Liver (tissue), 9 donors: ENCODE results near the gene ANGPTL7. TPM values are rescaled to one million over a fixed set of nuclear protein-coding genes. Genes with fewer than 3 reads are reported as not detected.

Source experiments
- DNase-seq: peaks from one replicate; pipeline ENCODE4 v3.0.0-alpha.2; 2017; ENCODE audit warnings: low spot score
- H3K27ac ChIP-seq, 2 donors: one replicate each; pipeline ENCODE4 v1.7.0; 2013; ENCODE audit warnings: inconsistent platforms in 2 of 2, low read length in 2 of 2, control low read depth in 1 of 2, low read depth in 1 of 2, mild to moderate bottlenecking in 1 of 2
- H3K27me3 ChIP-seq, 4 donors: one replicate each; pipeline versions ENCODE4 v1.6.1 to v1.7.0; 2013; ENCODE audit warnings: low read length in 3 of 4, inconsistent platforms in 1 of 4, mild to moderate bottlenecking in 1 of 4, moderate library complexity in 1 of 4; ENCODE audit not compliant: control insufficient read depth in 4 of 4, insufficient read depth in 4 of 4
- H3K36me3 ChIP-seq, 4 donors: one replicate each; pipeline versions ENCODE4 v1.6.1 to v1.7.0; 2013; ENCODE audit warnings: low read length in 3 of 4, mild to moderate bottlenecking in 3 of 4, low read depth in 1 of 4, moderate library complexity in 1 of 4; ENCODE audit not compliant: control insufficient read depth in 4 of 4, insufficient read depth in 3 of 4
- H3K4me1 ChIP-seq, 4 donors: one replicate each; pipeline versions ENCODE4 v1.6.1 to v1.7.0; 2013; ENCODE audit warnings: low read length in 3 of 4, mild to moderate bottlenecking in 3 of 4, moderate library complexity in 1 of 4; ENCODE audit not compliant: control insufficient read depth in 4 of 4, insufficient read depth in 4 of 4
- H3K4me3 ChIP-seq, 3 donors: one replicate each; pipeline versions ENCODE4 v1.6.1 to v1.7.0; 2013; ENCODE audit warnings: low read length in 3 of 3, control low read depth in 1 of 3, low read depth in 1 of 3, mild to moderate bottlenecking in 1 of 3
- H3K9ac ChIP-seq, 2 donors: one replicate each; pipeline ENCODE4 v1.7.0; 2013; ENCODE audit warnings: low read length in 2 of 2, mild to moderate bottlenecking in 2 of 2, moderate library complexity in 2 of 2, control low read depth in 1 of 2, low read depth in 1 of 2
- H3K9me3 ChIP-seq, 4 donors: one replicate each; pipeline versions ENCODE4 v1.6.1 to v1.7.0; 2013; ENCODE audit warnings: low read length in 3 of 4; ENCODE audit not compliant: control insufficient read depth in 4 of 4
- ATF3 ChIP-seq: IDR thresholded peaks from 2 replicates; pipeline ENCODE4 v1.6.1; 2016; ENCODE audit warnings: antibody characterized with exemption
- CTCF ChIP-seq: fragments of 150-350 bp; IDR thresholded peaks from 2 replicates; pipeline ENCODE4 v1.5.1; 2017; ENCODE audit warnings: improper control_type of control experiment, low read depth, low read length; ENCODE audit not compliant: missing input control
- EGR1 ChIP-seq, 2 donors: IDR thresholded peaks; 2 replicates each; pipeline ENCODE4 v1.6.1; 2016 to 2018; ENCODE audit warnings: antibody characterized with exemption in 2 of 2, low read depth in 2 of 2
- FOXA1 ChIP-seq: IDR thresholded peaks from 2 replicates; pipeline ENCODE4 v1.6.1; 2016; ENCODE audit warnings: antibody characterized with exemption
- FOXA2 ChIP-seq: IDR thresholded peaks from 2 replicates; pipeline ENCODE4 v1.6.1; 2016; ENCODE audit warnings: antibody characterized with exemption
- GABPA ChIP-seq, 2 donors: IDR thresholded peaks in 1 of 2; conservative IDR thresholded peaks in 1 of 2; 2 replicates each; pipeline ENCODE4 v1.6.1; 2016; ENCODE audit warnings: antibody characterized with exemption in 2 of 2, mild to moderate bottlenecking in 1 of 2, moderate library complexity in 1 of 2
- HNF4G ChIP-seq: IDR thresholded peaks from 2 replicates; pipeline ENCODE4 v1.6.1; 2016; ENCODE audit warnings: antibody characterized with exemption
- JUND ChIP-seq, 2 donors: IDR thresholded peaks; 2 replicates each; pipeline ENCODE4 v1.6.1; 2016; ENCODE audit warnings: antibody characterized with exemption in 2 of 2
- MAX ChIP-seq: IDR thresholded peaks from 2 replicates; pipeline ENCODE4 v1.6.1; 2016; ENCODE audit warnings: antibody characterized with exemption
- NR2F2 ChIP-seq: IDR thresholded peaks from 2 replicates; pipeline ENCODE4 v1.6.1; 2016; ENCODE audit warnings: antibody characterized with exemption
- RAD21 ChIP-seq, 2 donors: IDR thresholded peaks; 2 replicates each; pipeline ENCODE4 v1.6.1; 2016; ENCODE audit warnings: antibody characterized with exemption in 2 of 2, mild to moderate bottlenecking in 2 of 2
- REST ChIP-seq: IDR thresholded peaks from 2 replicates; pipeline ENCODE4 v1.6.1; 2016; ENCODE audit warnings: antibody characterized with exemption, mild to moderate bottlenecking
- RXRA ChIP-seq, 2 donors: IDR thresholded peaks; 2 replicates each; pipeline ENCODE4 v1.6.1; 2017 to 2018; ENCODE audit warnings: antibody characterized with exemption in 2 of 2, mild to moderate bottlenecking in 1 of 2
- SP1 ChIP-seq: IDR thresholded peaks from 2 replicates; pipeline ENCODE4 v1.6.1; 2018; ENCODE audit warnings: antibody characterized with exemption, mild to moderate bottlenecking
- TAF1 ChIP-seq: conservative IDR thresholded peaks from 2 replicates; pipeline ENCODE4 v1.6.1; 2016; ENCODE audit warnings: antibody characterized with exemption, mild to moderate bottlenecking
- YY1 ChIP-seq: IDR thresholded peaks from 2 replicates; pipeline ENCODE4 v1.6.1; 2016; ENCODE audit warnings: antibody characterized with exemption, mild to moderate bottlenecking
- ZBTB33 ChIP-seq: IDR thresholded peaks from 2 replicates; pipeline ENCODE4 v1.6.1; 2016; ENCODE audit warnings: antibody characterized with exemption
- WGBS: extraction: QIAGEN DNeasy Blood & Tissue Kit; methylation state at CpG from one replicate; pipeline ENCODE4 v1.1.7; 2013; 5-methylcytosine and 5-hydroxymethylcytosine counted together
- polyA plus RNA-seq, 2 donors: library from polyadenylated mRNA; stranded (reverse) in 1 of 2; unstranded in 1 of 2; fragments of 200-250 nt in 1 of 2; fragments of >200 nt in 1 of 2; fragmentation: Nextera tagmentation in 1 of 2; extraction: Ambion mirVana in 1 of 2; gene quantifications; one replicate each; pipeline versions ENCODE4 v1.2.1 to v1.2.3, GENCODE V29; 2013 to 2015
- total RNA-seq, 2 donors: library from RNA; depleted of rRNA; stranded (reverse); fragments of >200 nt; gene quantifications; one replicate each; pipeline ENCODE4 v1.2.3, GENCODE V29; 2014
- donor health status: healthy.
- donor health status: healthy.
- donor health status: healthy.
- donor health status: healthy.
- donor health status: healthy.

ANGPTL7 gene
- total and polyA plus RNA-seq, 4 donors, result 0.06 to 0.07 TPM; not detected in 2

- Histone ChIP-seq H3K9me3 (no peaks in the 10 kb centered on the region), H3K36me3 (peaks cover 0 to 11% (median 7%) of the 10 kb centered on the region in 4 donors), H3K27me3 (no peaks in the 10 kb centered on the region), H3K9ac (no peak overlapping the region), H3K27ac (no peak overlapping the region), H3K4me3 (no peak overlapping the region), H3K4me1 (peaks cover 0 to 17% (median 13%) of the 10 kb centered on the region in 4 donors)
- no peak for DNase-seq
- 89% methylated on average over 2 of the region's 2 CpGs for WGBS
- TF ChIP-seq ZBTB33 (no peak), YY1 (no peak), MAX (no peak), ATF3 (no peak), RXRA (IDR thresholded peaks at IDR 0.05) (no peak), NR2F2 (no peak), SP1 (no peak), FOXA2 (no peak), GABPA (IDR thresholded peaks at IDR 0.05 in 1 of 2, conservative IDR thresholded peaks at IDR 0.05 in 1 of 2) (no peak), FOXA1 (no peak), EGR1 (IDR thresholded peaks at IDR 0.05; ENCODE audit: low read depth in 2 of 2) (no peak), RAD21 (IDR thresholded peaks at IDR 0.05) (no peak), CTCF (no peak), TAF1 (no peak)
These were observed 1.7 kb upstream of the ANGPTL7 start for GRCh38 chr1:11187494-11187893.

GRCh38 chr1:11187931-11188330 is 1.2 kb upstream of the ANGPTL7 start:
- Histone ChIP-seq H3K4me1 (peaks cover 0 to 17% (median 13%) of the 10 kb centered on the region in 4 donors), H3K27me3 (no peaks in the 10 kb centered on the region), H3K9ac (no peak overlapping the region), H3K36me3 (peaks cover 0 to 11% (median 6%) of the 10 kb centered on the region in 4 donors), H3K9me3 (no peaks in the 10 kb centered on the region), H3K4me3 (no peak overlapping the region), H3K27ac (no peak overlapping the region)
- TF ChIP-seq GABPA (IDR thresholded peaks at IDR 0.05 in 1 of 2, conservative IDR thresholded peaks at IDR 0.05 in 1 of 2) (no peak), MAX (no peak), CTCF (no peak), EGR1 (IDR thresholded peaks at IDR 0.05; ENCODE audit: low read depth in 2 of 2) (no peak), HNF4G (no peak), REST (no peak), FOXA2 (no peak), JUND (IDR thresholded peaks at IDR 0.05) (no peak), FOXA1 (no peak), YY1 (no peak), ATF3 (no peak), TAF1 (no peak), ZBTB33 (no peak), RAD21 (IDR thresholded peaks at IDR 0.05) (no peak)
- WGBS, result 96% methylated on average over 2 of the region's 2 CpGs
- DNase-seq, result no peak
